NCI-H446 (cell line): ENCODE data around the gene SDC4.

Source experiments
- DNase-seq, 2 experiments: peaks; one replicate each; lab custom pipeline; 2025; lab: John Stamatoyannopoulos, UW

Gene SDC4

GRCh38 chr20:45343532-45344167 lies 4.6 kb downstream of the SDC4 start:
- no peak for DNase-seq

- no peak for DNase-seq
Observed at GRCh38 chr20:45342855-45343531, 5.2 kb downstream of the SDC4 start.

GRCh38 chr20:45341939-45342854 lies 6.0 kb downstream of the SDC4 start:
- DNase-seq: no peak

DNA sequence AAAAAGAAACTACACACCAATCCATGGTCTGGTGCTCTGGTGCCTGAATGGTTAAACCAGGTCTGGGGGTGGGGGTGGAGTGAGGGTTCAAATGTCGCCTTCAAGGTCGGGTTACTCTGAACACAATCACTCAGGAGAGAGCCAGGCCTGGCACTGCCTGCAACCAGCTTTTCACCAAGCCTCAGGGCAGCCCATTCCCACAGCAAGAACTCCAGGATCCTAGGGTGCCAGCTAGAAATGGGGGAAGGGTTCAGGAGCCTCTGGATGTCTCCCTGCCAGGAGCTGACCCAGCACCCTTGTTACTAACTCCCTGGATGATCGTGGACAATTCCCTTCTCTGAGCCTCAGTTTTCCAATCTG lies 6.7 kb downstream of the SDC4 start:
- DNase-seq: no peak

DNA sequence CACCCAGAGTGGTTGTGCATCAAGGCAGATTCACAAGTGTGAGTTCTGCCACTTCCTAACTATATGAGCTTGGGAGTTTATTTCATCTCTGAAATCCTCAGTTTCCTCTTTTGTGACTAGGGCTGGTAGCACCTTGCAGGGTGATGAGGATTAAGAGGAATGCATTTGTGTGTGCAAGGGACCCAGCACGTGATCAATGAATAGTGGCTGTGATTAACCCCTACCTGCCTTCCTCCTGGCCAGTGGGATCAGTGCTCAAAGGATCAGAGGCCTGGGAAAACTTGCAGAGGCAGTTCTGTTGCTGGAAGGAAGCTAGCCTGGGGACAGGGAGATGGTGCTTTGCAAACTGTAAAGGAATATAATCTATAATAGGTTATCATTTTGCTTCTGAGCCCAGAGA lies 7.3 kb downstream of the SDC4 start:
- no peak for DNase-seq

DNA sequence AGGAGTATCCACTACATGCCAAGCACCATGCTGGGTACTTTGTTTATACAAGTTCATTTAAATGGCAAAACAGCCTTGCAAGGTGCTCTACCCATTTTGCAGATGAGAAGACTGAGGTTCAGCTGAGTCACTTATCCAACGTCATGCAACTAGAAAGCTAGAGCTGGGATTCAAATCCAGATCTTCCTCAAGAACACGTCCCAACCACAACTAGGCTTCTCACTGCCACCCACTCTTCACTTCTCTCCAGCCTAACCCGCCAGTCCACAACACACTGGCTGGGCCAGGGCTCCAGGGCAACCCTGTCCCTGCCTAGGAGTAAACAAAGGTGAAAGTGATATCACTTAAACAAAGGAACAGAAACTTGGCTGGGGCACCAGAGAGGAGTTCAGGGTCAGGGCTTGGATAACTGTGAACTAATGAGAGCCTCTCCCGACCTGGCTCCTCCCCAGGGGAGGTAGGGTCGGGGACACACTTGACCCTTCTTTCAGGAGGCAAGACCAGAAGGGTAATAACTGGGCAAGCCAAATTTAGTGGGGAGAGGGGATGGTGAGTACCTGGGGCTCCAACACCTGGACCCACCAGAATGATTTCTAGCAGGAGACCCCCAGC lies 7.9 kb downstream of the SDC4 start:
- no peak for DNase-seq

- DNase-seq: no peak
Observed at GRCh38 chr20:45339799-45340198, 8.4 kb downstream of the SDC4 start.

DNA sequence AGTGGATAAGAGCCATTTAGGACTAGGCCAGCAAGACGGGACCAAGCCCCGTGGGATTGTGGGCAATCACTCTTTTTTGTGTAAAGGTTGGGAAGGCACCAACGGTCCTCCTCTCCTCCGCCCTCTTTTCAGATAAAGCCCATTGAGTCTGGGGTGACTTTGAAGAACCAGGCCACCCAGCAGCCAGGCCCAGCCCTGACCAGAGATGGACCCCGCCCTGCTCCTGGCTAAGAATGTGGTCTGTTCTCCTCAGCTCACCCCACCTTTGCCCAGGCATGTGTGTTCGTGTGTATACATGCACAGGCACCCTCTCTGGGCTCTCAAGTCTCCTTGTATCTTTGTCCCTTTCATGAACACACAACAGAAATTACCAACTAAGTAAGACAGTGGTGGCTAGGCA lies 9.1 kb downstream of the SDC4 start:
- no peak for DNase-seq

- DNase-seq: no peak
Observed at GRCh38 chr20:45338121-45339030, 9.8 kb downstream of the SDC4 start.

GRCh38 chr20:45337367-45338120 lies 10.7 kb downstream of the SDC4 start:
- DNase-seq: no peak

GRCh38 chr20:45336530-45337366 lies 11.5 kb downstream of the SDC4 start:
- DNase-seq: no peak

GRCh38 chr20:45330476-45330875 lies 17.7 kb downstream of the SDC4 start:
- DNase-seq: no peak

DNA sequence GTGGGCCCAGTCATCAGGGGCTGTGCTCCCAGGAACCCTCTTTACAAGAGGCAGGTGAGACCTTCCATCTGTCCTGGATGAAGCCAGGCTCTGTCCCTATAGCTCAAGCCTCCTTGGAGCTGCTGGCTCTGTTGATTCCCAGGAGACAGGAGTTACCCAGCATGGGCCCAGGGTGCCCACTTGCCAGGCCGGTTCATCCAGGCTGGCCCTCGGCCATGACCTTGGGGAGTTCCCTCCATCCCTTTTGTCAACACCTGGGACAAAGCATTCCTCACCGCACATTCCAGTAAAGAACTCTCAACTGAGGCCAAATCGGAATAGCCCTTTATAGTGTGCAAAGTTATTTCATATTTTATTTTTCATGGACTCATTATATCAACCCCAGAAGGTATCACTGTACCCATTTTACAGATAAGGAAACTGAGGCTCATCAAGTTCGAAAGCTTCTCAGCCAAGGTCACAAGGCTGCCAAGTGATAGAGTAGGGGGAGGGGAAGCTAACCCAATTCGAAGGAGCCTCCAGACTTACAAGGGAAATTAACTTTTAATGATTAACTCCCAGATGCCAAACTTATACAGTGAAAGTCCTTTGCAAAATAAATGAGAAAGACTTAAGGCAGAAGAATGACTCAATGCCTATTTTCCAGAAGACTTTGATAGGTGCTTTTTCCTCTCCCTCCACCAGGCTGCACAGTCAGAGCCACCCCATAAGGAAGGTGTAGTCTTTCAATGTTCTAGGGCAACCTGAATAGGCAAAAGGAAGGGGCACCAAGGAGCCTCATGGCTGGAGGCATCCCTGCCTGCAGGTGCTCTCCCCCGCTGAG lies 18.5 kb downstream of the SDC4 start:
- no peak for DNase-seq

- no peak for DNase-seq
Observed at GRCh38 chr20:45328451-45328850, 19.8 kb downstream of the SDC4 start.

- DNase-seq: no peak
Observed at GRCh38 chr20:45325371-45325770, 22.9 kb downstream of the SDC4 start.

- DNase-seq: no peak
Observed at GRCh38 chr20:45323731-45324130, 24.5 kb downstream of the SDC4 start.

DNA sequence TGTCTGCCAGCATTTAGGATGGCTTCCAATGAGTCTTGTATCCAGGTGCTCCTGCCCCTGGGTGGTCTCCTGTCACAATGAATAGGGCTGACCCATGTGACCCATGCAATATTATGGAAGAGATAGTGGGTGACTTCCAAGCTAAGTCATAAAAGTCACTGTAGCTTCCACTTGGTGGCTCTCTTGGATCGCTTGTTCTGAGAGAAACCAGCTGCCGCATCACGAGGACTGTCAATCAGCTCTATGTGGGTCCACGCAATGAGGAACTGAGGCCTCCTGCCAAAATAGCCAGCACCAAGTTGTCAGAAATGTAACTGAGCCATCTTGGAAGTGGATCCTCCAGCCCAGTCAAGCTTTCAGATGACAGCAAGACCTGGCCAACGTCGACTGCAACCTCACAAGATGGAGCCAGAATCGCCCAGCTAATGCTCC lies 25.3 kb downstream of the SDC4 start:
- peak; percentile 7 to 24 for DNase-seq

DNA sequence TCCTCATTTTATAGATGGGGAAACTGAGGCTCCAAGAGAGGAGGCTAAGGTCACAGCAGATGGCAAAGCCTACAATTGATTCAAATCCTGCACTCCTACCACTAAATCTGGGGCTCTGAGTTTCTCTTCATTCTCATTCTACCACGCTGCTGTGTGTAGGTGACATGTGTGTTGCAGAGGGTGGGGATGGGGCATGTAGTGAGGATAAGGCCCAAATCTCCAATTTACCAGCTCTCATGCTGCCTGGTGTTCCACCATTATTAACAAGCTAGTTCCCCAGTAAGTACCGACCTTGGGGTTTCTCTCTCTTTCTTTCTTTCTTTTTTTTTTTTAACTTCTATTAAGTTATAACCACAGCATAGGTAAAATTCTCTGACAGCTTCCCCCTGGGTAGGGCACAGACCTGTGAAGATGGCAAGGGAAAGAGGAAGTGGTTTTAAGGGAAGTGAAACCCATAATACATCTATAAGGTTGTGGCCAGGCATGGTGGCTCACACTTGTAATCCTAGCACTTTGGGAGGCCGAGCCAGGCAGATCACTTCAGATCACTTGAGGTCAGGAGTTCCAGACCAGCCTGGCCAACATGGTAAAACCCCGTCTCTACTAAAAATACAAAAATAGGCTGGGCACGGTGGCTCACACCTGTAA lies 27.2 kb downstream of the SDC4 start:
- no peak for DNase-seq
